SK-N-SH (cell line): Measurements from ENCODE around the gene LMAN2. TPM values are rescaled to one million over a fixed set of nuclear protein-coding genes. Genes with fewer than 3 reads are reported as not detected.

ENCODE experiments used
- CTCF ChIA-PET: fragments of 300-600, 350-600 bp; formaldehyde crosslinking; extraction: SDS; loops from one replicate; lab custom pipeline; 2021; lab: Yijun Ruan, JAX
- POLR2A ChIA-PET: fragments of 350-600 bp; sonication (Branson Sonifier 250); formaldehyde crosslinking; extraction: SDS; loops from one replicate; lab custom pipeline; 2020; ENCODE audit warnings: antibody characterized with exemption, inconsistent platforms; lab: Yijun Ruan, JAX
- DNase-seq: peaks from one replicate; pipeline ENCODE4 v3.0.0; 2012
- H2AFZ ChIP-seq: fragments of 200-600 bp; sonication (generic); 2 replicates; pipeline ENCODE4 v1.8.1; 2016; ENCODE audit warnings: antibody characterized with exemption, mild to moderate bottlenecking, low read depth
- H3F3A ChIP-seq: fragments of 200-600 bp; sonication (generic); replicated peaks from 2 replicates; pipeline ENCODE3; 2016; ENCODE audit warnings: antibody characterized with exemption, mild to moderate bottlenecking; ENCODE audit not compliant: insufficient read depth
- H3K27ac ChIP-seq, 2 experiments: fragments of 200-500 bp in 1 of 2; fragments of 200-600 bp in 1 of 2; sonication (Bioruptor generic) in 1 of 2; sonication (generic), shearing (Covaris generic) in 1 of 2; 2 replicates each; pipeline versions ENCODE4 v1.5.1 to v1.6.1; 2014 to 2016; ENCODE audit warnings: low read depth in 2 of 2, inconsistent platforms in 1 of 2, low read length in 1 of 2, mild to moderate bottlenecking in 1 of 2, mixed read lengths in 1 of 2
- H3K27me3 ChIP-seq: fragments of 200-600 bp; sonication (generic), shearing (Covaris generic); 2 replicates; pipeline ENCODE4 v1.6.1; 2016; ENCODE audit warnings: mixed run types; ENCODE audit not compliant: insufficient read depth
- H3K36me3 ChIP-seq, 2 experiments: fragments of 200-500 bp in 1 of 2; fragments of 200-600 bp in 1 of 2; sonication (Bioruptor generic) in 1 of 2; sonication (generic) in 1 of 2; replicated peaks in 1 of 2; 2 replicates each; pipeline versions ENCODE3 to v1.5.1; 2014 to 2016; ENCODE audit warnings: low read length in 1 of 2, mild to moderate bottlenecking in 1 of 2; ENCODE audit not compliant: insufficient read depth in 2 of 2, control insufficient read depth in 1 of 2
- H3K4me1 ChIP-seq, 2 experiments: fragments of 200-500 bp in 1 of 2; fragments of 200-600 bp in 1 of 2; sonication (Bioruptor generic) in 1 of 2; sonication (generic), shearing (Covaris generic) in 1 of 2; 2 replicates each; pipeline versions ENCODE4 v1.5.1 to v1.6.1; 2014 to 2016; ENCODE audit warnings: low read depth in 1 of 2, low read length in 1 of 2, mixed run types in 1 of 2; ENCODE audit not compliant: insufficient read depth in 2 of 2, control insufficient read depth in 1 of 2
- H3K4me2 ChIP-seq: fragments of 200-600 bp; sonication (generic), shearing (Covaris generic); 2 replicates; pipeline ENCODE4 v1.6.1; 2017; ENCODE audit warnings: mixed run types
- H3K4me3 ChIP-seq, 2 experiments: fragments of 200-500 bp in 1 of 2; fragments of 200-600 bp in 1 of 2; sonication (Bioruptor generic) in 1 of 2; sonication (generic), shearing (Covaris generic) in 1 of 2; 2 replicates each; pipeline versions ENCODE4 v1.5.1 to v1.8.1; 2014 to 2016; ENCODE audit warnings: low read depth in 2 of 2, inconsistent platforms in 1 of 2, low read length in 1 of 2, mild to moderate bottlenecking in 1 of 2, mixed read lengths in 1 of 2, moderate library complexity in 1 of 2
- H3K79me2 ChIP-seq: fragments of 200-600 bp; sonication (generic); 2 replicates; pipeline ENCODE4 v1.8.1; 2017; ENCODE audit warnings: mild to moderate bottlenecking; ENCODE audit not compliant: insufficient read depth
- H3K9ac ChIP-seq: fragments of 200-600 bp; sonication (generic); 2 replicates; pipeline ENCODE4 v1.6.1; 2017; ENCODE audit warnings: mixed run types
- H3K9me2 ChIP-seq: fragments of 200-600 bp; sonication (generic); 2 replicates; pipeline ENCODE4 v1.6.1; 2017; ENCODE audit warnings: mixed run types
- H3K9me3 ChIP-seq: fragments of 200-600 bp; sonication (generic); 2 replicates; pipeline ENCODE4 v1.6.1; 2017; ENCODE audit warnings: mixed run types, mild to moderate bottlenecking, moderate library complexity
- H4K20me1 ChIP-seq: fragments of 200-600 bp; sonication (generic); 2 replicates; pipeline ENCODE4 v1.6.1; 2017; ENCODE audit warnings: mild to moderate bottlenecking, mixed run types; ENCODE audit not compliant: insufficient read depth
- CHD2 ChIP-seq: fragments of 150-350 bp; IDR thresholded peaks from 2 replicates; pipeline ENCODE4 v1.6.1; 2018; ENCODE audit warnings: low read length; ENCODE audit not compliant: partially characterized antibody
- ELF1 ChIP-seq: IDR thresholded peaks from 2 replicates; pipeline ENCODE4 v1.4.0; 2012
- EZH2phosphoT487 ChIP-seq: fragments of 200-600 bp; sonication (generic); IDR thresholded peaks from 2 replicates; pipeline ENCODE4 v1.6.1; 2017; ENCODE audit warnings: low read depth, mixed run types, mild to moderate bottlenecking, antibody characterized with exemption, moderate library complexity, borderline replicate concordance
- FOXJ3 ChIP-seq: sonication (generic); formaldehyde crosslinking; IDR thresholded peaks from 2 replicates; pipeline ENCODE4 v1.5.1; 2020; ENCODE audit warnings: mild to moderate bottlenecking, missing genetic modification reagents
- FOXM1 ChIP-seq: IDR thresholded peaks from 2 replicates; pipeline ENCODE4 v1.4.0; 2012; ENCODE audit warnings: low read depth, mild to moderate bottlenecking
- GATA2 ChIP-seq: sonication (generic); formaldehyde crosslinking; IDR thresholded peaks from 2 replicates; pipeline ENCODE4 v1.5.0; 2020; ENCODE audit warnings: mild to moderate bottlenecking, missing genetic modification reagents
- JUND ChIP-seq: IDR thresholded peaks from 2 replicates; pipeline ENCODE4 v1.4.0; 2012
- RAD21 ChIP-seq: IDR thresholded peaks from 2 replicates; pipeline ENCODE4 v1.6.1; 2012; ENCODE audit warnings: mild to moderate bottlenecking, low read length
- RFX5 ChIP-seq: IDR thresholded peaks from 2 replicates; pipeline ENCODE4 v1.6.1; 2012; ENCODE audit warnings: mild to moderate bottlenecking, improper control_type of control experiment, low read length
- SIN3A ChIP-seq: IDR thresholded peaks from 2 replicates; pipeline ENCODE4 v1.6.1; 2012; ENCODE audit warnings: low read depth, mild to moderate bottlenecking, low read length, moderate library complexity, borderline replicate concordance
- SMC3 ChIP-seq: IDR thresholded peaks from 2 replicates; pipeline ENCODE4 v1.6.1; 2012; ENCODE audit warnings: low read depth, low read length, improper control_type of control experiment
- TAF1 ChIP-seq: IDR thresholded peaks from 2 replicates; pipeline ENCODE4 v1.6.1; 2012; ENCODE audit warnings: low read depth, mild to moderate bottlenecking, low read length, moderate library complexity, borderline replicate concordance
- YY1 ChIP-seq: IDR thresholded peaks from 2 replicates; pipeline ENCODE4 v1.4.0; 2012; ENCODE audit warnings: low read depth, mild to moderate bottlenecking
- WGBS: methylation state at CpG from one replicate; pipeline ENCODE4 v1.1.6; 2017; ENCODE audit warnings: low lambda C conversion rate; 5-methylcytosine and 5-hydroxymethylcytosine counted together
- polyA plus RNA-seq, 3 experiments: library from polyadenylated mRNA; depleted of rRNA; stranded (reverse); fragments of >200 nt; gene quantifications; 2 replicates each; pipeline ENCODE4 v1.2.3, GENCODE V29; 2012
- TF ChIP-seq, protein P1 (sequence below): fragments of 200-600 bp; sonication (generic); IDR thresholded peaks from 2 replicates; pipeline ENCODE4 v1.6.1; 2017; ENCODE audit warnings: antibody characterized with exemption, mild to moderate bottlenecking, moderate library complexity
- TF ChIP-seq, protein P2 (sequence below): IDR thresholded peaks from 2 replicates; pipeline ENCODE4; 2012
- TF ChIP-seq, protein P3 (sequence below): IDR thresholded peaks from 2 replicates; pipeline ENCODE4 v1.4.0; 2012; ENCODE audit warnings: low read depth, borderline replicate concordance
- TF ChIP-seq, protein P4 (sequence below): IDR thresholded peaks from 2 replicates; pipeline ENCODE4 v1.6.1; 2012; ENCODE audit warnings: mild to moderate bottlenecking, low read depth, low read length, moderate library complexity

LMAN2 gene
- polyA plus RNA-seq, 1 of the 3 experiments (the other 2 are of a cell fraction): 500 TPM

DNA sequence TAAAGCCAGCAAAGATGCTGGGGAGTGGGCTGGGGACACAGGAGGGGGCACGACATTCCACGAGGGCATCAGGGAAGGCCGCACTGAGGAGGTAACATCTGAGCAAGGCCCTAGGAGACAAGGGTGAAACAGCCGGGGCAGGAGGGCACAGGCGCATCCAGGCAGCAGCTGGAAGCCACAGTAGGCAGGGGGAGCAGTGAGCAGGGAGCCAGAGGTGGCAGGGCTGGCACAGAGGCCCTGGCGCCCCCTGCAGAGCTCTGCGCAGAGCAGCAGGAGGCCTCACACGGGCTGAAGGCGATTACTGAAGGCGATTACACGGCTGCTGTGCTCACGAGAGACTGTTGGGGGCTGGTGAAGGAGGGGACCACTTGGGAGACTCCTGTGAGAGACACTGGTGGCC lies 15.4 kb downstream of the LMAN2 start:
- 70% methylated on average over 6 of the region's 12 CpGs for WGBS
- H3K27ac ChIP-seq: no peak overlapping the region

More for the DNA sequence above, 15.4 kb downstream of the LMAN2 start:
- POLR2A ChIA-PET: no interaction called here
- H3K27me3 ChIP-seq: no peaks in the 10 kb centered on the region
- H2AFZ ChIP-seq: no peak overlapping the region
- TF ChIP-seq, protein P1, sequence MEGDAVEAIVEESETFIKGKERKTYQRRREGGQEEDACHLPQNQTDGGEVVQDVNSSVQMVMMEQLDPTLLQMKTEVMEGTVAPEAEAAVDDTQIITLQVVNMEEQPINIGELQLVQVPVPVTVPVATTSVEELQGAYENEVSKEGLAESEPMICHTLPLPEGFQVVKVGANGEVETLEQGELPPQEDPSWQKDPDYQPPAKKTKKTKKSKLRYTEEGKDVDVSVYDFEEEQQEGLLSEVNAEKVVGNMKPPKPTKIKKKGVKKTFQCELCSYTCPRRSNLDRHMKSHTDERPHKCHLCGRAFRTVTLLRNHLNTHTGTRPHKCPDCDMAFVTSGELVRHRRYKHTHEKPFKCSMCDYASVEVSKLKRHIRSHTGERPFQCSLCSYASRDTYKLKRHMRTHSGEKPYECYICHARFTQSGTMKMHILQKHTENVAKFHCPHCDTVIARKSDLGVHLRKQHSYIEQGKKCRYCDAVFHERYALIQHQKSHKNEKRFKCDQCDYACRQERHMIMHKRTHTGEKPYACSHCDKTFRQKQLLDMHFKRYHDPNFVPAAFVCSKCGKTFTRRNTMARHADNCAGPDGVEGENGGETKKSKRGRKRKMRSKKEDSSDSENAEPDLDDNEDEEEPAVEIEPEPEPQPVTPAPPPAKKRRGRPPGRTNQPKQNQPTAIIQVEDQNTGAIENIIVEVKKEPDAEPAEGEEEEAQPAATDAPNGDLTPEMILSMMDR: peak; percentile 51
- TF ChIP-seq RAD21 (peak; percentile 34; the same call in 1 of the 2 replicates), FOXJ3 (no peak), CHD2 (no peak), ELF1 (no peak), TAF1 (no peak), YY1 (no peak), FOXM1 (no peak), GATA2 (CRISPR knock-in tag) (no peak), SMC3 (peak; percentile 32; the same call in 1 of the 2 replicates), EZH2phosphoT487 (no peak), JUND (no peak), RFX5 (no peak), SIN3A (no peak)
- TF ChIP-seq, protein P2, sequence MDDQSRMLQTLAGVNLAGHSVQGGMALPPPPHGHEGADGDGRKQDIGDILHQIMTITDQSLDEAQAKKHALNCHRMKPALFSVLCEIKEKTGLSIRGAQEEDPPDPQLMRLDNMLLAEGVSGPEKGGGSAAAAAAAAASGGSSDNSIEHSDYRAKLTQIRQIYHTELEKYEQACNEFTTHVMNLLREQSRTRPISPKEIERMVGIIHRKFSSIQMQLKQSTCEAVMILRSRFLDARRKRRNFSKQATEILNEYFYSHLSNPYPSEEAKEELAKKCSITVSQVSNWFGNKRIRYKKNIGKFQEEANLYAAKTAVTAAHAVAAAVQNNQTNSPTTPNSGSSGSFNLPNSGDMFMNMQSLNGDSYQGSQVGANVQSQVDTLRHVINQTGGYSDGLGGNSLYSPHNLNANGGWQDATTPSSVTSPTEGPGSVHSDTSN: no peak
- TF ChIP-seq, protein P3, sequence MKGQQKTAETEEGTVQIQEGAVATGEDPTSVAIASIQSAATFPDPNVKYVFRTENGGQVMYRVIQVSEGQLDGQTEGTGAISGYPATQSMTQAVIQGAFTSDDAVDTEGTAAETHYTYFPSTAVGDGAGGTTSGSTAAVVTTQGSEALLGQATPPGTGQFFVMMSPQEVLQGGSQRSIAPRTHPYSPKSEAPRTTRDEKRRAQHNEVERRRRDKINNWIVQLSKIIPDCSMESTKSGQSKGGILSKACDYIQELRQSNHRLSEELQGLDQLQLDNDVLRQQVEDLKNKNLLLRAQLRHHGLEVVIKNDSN: no peak
- TF ChIP-seq, protein P4, sequence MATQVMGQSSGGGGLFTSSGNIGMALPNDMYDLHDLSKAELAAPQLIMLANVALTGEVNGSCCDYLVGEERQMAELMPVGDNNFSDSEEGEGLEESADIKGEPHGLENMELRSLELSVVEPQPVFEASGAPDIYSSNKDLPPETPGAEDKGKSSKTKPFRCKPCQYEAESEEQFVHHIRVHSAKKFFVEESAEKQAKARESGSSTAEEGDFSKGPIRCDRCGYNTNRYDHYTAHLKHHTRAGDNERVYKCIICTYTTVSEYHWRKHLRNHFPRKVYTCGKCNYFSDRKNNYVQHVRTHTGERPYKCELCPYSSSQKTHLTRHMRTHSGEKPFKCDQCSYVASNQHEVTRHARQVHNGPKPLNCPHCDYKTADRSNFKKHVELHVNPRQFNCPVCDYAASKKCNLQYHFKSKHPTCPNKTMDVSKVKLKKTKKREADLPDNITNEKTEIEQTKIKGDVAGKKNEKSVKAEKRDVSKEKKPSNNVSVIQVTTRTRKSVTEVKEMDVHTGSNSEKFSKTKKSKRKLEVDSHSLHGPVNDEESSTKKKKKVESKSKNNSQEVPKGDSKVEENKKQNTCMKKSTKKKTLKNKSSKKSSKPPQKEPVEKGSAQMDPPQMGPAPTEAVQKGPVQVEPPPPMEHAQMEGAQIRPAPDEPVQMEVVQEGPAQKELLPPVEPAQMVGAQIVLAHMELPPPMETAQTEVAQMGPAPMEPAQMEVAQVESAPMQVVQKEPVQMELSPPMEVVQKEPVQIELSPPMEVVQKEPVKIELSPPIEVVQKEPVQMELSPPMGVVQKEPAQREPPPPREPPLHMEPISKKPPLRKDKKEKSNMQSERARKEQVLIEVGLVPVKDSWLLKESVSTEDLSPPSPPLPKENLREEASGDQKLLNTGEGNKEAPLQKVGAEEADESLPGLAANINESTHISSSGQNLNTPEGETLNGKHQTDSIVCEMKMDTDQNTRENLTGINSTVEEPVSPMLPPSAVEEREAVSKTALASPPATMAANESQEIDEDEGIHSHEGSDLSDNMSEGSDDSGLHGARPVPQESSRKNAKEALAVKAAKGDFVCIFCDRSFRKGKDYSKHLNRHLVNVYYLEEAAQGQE: no peak
- H3K36me3 ChIP-seq: peaks cover 3 to 77% of the 10 kb centered on the region in 2 experiments
- no peak overlapping the region for H3K4me2 ChIP-seq
- H3K4me3 ChIP-seq: no peak overlapping the region
- no peaks in the 10 kb centered on the region for H3K9me3 ChIP-seq
- CTCF ChIA-PET: interaction anchor here (0.8 to 4.4 kb wide), 7 partner anchors 12 to 223 kb away, joined by 3 to 23 read pairs (median 3); partner anchors contain the start of genes PRELID1 and RAB24
- peak; percentile 77 for DNase-seq
- no peak overlapping the region for H3K9ac ChIP-seq
- H4K20me1 ChIP-seq: peaks cover 4% of the 10 kb centered on the region; the same call in 1 of the 2 replicates
- H3K4me1 ChIP-seq: no peaks in the 10 kb centered on the region
- H3F3A ChIP-seq: no peaks in the 10 kb centered on the region
- no peaks in the 10 kb centered on the region for H3K9me2 ChIP-seq
- peaks cover 18% of the 10 kb centered on the region; the same call in 1 of the 2 replicates for H3K79me2 ChIP-seq
